ENCODE data around the gene RHBDF1. TPM values are rescaled to one million over a fixed set of nuclear protein-coding genes. Genes with fewer than 3 reads are reported as not detected.
"Not testable (repeated sequence)": the region's sequence is repeated elsewhere in the genome, so short reads cannot be mapped to it uniquely, and the experiment has no call there.

The RHBDF1 gene
- total RNA-seq, 2 experiments from 2014 or later = 0.36 TPM; not detected in 1

DNA sequence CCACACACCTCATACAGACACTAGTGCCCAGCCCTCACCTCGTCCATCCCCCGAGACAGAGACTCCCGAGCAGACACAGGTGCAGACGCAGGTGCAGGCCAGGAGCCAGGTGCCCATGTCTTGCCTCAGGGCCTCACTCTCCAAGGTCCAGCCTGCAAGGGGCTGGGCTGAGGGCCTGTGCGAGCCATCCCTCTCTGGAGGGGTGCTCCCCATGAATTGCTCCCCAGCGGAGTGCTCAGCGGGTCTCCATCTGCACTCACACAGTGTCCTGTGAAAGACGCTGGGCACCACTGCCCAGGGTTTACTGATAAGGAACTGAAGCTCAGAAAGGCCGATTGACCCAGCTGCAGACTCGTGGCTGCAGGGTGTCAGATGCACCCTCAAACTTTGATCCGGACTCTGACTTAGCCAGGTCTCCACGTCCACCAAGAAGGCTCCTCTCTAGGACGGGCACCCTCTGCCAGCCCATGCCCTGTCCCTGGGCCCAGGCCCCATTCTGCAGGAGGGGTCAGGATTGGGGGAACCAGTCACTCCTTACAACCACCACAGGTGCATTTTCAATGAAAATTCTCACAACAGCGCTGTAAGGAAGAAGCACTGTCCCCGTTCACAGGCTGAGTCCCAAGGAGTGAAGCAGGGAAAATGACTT lies 36.0 kb downstream of the RHBDF1 start:
- H3K4me3 Mint-ChIP-seq = no peak overlapping the region
- CTCF ChIA-PET = interaction anchor here (1.1 kb wide), 1 partner anchor 28 kb away, joined by 3 read pairs; no protein-coding TSS in a partner anchor
- H3K27me3 Mint-ChIP-seq (ENCODE audit: low read depth) = no peaks in the 10 kb centered on the region
- H3K27ac Mint-ChIP-seq = no peak overlapping the region
- intact Hi-C loops (cut with micrococcal nuclease) = no loop called here
- no peak for DNase-seq
- peaks cover 11% of the 10 kb centered on the region for H3K36me3 Mint-ChIP-seq (ENCODE audit: low read depth)
- H3K4me1 Mint-ChIP-seq (ENCODE audit: low read depth) = peaks cover 15% of the 10 kb centered on the region
- no peaks in the 10 kb centered on the region for H3K9me3 Mint-ChIP-seq

DNA sequence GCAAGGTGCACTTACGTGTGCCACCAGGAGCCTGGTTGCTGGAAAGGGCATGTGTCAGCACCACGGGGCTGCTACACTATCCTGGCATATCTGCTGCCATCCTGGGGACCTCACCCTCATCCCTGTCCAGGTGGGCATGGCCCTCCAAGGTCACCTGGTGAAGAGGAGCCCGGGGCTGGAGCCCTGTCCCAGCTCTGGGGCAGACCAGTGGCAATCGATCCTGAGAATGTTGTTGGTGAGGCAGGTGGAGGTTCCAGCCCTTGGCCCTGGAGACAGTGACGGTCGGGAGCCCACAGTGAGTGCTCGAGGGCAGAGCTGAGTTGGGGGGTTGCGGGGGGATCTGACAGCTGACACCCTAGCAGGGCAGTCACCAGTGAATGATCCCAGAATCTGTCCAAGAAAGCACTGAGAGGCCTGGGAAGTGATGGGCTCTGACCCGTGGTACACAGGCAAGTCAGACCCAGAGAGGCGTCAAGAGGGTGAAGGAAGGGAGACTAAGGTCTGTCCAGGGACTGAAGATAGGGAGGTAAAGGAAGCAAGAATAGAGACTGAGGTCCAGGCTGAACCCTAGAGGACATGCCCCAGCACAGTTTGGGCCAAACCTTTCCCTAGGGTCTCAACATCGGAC lies 36.6 kb downstream of the RHBDF1 start:
- H3K4me3 Mint-ChIP-seq = no peak overlapping the region
- H3K4me1 Mint-ChIP-seq (ENCODE audit: low read depth) = peaks cover 15% of the 10 kb centered on the region
- no peaks in the 10 kb centered on the region for H3K9me3 Mint-ChIP-seq
- CTCF ChIA-PET = no interaction called here
- H3K27me3 Mint-ChIP-seq (ENCODE audit: low read depth) = no peaks in the 10 kb centered on the region
- H3K36me3 Mint-ChIP-seq (ENCODE audit: low read depth) = peaks cover 8% of the 10 kb centered on the region
- DNase-seq = no peak
- H3K27ac Mint-ChIP-seq = no peak overlapping the region
- intact Hi-C loops (cut with micrococcal nuclease) = no loop called here

DNA sequence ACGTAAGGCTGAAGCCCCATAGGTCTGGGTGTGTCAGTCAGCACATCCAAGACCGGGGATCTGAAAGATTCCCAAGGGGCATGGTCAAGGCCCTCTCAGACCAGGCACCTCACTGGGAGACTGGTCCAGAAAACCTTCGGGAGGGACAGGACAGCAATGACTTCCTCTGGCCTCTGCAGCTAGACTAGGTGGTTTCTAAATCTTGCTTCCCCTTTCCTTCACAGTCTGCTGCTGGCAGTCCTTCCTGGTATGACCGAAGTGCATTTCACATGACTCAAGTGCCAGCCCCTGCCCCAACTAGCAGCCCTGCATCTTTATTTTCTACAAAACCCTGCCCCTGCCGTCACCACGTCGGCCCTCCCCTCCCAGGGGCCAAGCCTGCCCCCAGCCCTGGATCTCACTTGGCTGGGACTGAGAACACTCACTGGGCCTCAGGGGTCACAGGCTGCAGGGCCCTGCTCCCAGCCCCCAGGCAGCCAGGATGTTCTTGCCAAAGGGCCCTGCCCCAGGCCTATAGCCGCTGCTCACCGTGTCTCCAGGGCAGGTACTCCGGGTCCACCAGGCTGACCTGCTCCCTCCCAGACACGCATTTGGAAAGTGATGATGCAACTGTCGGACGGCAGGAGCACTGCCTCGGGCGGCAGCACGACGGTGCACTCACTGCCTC lies 37.3 kb downstream of the RHBDF1 start:
- H3K27ac Mint-ChIP-seq = no peak overlapping the region
- DNase-seq = no peak
- CTCF ChIA-PET = no interaction called here
- peaks cover 15% of the 10 kb centered on the region for H3K4me1 Mint-ChIP-seq (ENCODE audit: low read depth)
- no peaks in the 10 kb centered on the region for H3K27me3 Mint-ChIP-seq (ENCODE audit: low read depth)
- intact Hi-C loops (cut with micrococcal nuclease) = no loop called here
- H3K36me3 Mint-ChIP-seq (ENCODE audit: low read depth) = peaks cover 8% of the 10 kb centered on the region
- no peak overlapping the region for H3K4me3 Mint-ChIP-seq
- no peaks in the 10 kb centered on the region for H3K9me3 Mint-ChIP-seq

DNA sequence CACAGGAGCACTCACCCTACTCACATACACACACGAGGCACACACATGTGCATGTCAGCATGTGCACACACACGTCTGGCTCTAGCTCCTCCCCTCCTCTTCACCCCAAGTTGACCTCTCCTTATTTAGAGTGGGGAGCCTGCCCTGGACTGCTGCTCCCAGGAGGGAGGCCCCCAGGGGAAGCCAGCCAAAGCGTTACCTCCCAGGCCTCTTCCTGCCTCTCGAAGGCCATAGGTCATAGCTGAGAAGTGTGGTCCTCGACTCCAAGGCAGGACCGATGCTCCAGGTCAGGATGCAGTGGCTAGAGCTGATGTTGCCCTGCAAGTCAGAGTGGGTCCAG lies 37.8 kb downstream of the RHBDF1 start:
- intact Hi-C loops (cut with micrococcal nuclease) = no loop called here
- no peak for DNase-seq
- Mint-ChIP-seq H3K27ac (no peak overlapping the region), H3K9me3 (no peaks in the 10 kb centered on the region), H3K27me3 (ENCODE audit: low read depth) (no peaks in the 10 kb centered on the region), H3K4me1 (ENCODE audit: low read depth) (peaks cover 10% of the 10 kb centered on the region), H3K36me3 (ENCODE audit: low read depth) (peaks cover 8% of the 10 kb centered on the region), H3K4me3 (no peak overlapping the region)
- CTCF ChIA-PET = no interaction called here

DNA sequence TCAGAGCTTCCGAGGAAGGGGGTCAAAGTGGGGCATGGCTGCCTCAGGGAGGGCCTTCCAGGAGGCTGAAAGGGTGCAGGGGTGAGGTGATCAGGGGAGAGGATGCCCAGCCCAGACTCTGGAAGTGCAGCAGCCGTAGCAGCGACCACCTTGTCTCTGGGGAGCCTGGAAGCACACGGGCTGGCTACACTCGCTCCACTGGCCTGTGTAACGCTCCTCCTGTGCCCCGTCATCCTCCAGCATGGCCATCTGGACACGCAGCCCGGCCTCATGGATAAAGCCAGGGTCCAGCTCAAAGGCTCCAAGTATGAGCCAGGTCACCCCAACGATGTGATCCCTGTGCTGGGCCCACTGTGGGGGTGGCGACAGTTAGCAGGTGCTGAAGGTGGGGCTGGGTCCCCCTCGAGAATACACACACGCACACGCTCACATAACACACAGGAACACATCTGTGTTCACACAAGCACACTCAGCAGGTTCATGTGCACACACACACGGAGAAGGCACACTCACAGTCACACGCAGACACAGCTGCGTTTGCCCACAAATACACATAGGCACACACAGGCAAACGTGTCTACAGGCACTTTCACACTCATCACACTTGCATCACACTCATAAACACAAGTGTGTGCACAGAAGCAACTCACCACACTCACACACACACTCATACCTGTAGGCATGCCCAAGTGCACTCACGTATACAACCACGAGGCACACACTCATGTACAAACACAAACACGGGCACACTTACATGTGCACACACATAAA lies 38.4 kb downstream of the RHBDF1 start:
- Mint-ChIP-seq H3K27me3 (ENCODE audit: low read depth) (no peaks in the 10 kb centered on the region), H3K27ac (no peak overlapping the region), H3K4me1 (ENCODE audit: low read depth) (peaks cover 4% of the 10 kb centered on the region), H3K9me3 (no peaks in the 10 kb centered on the region), H3K36me3 (ENCODE audit: low read depth) (peaks cover 6% of the 10 kb centered on the region), H3K4me3 (no peak overlapping the region)
- intact Hi-C loops (cut with micrococcal nuclease) = no loop called here
- no peak for DNase-seq
- CTCF ChIA-PET = no interaction called here

DNA sequence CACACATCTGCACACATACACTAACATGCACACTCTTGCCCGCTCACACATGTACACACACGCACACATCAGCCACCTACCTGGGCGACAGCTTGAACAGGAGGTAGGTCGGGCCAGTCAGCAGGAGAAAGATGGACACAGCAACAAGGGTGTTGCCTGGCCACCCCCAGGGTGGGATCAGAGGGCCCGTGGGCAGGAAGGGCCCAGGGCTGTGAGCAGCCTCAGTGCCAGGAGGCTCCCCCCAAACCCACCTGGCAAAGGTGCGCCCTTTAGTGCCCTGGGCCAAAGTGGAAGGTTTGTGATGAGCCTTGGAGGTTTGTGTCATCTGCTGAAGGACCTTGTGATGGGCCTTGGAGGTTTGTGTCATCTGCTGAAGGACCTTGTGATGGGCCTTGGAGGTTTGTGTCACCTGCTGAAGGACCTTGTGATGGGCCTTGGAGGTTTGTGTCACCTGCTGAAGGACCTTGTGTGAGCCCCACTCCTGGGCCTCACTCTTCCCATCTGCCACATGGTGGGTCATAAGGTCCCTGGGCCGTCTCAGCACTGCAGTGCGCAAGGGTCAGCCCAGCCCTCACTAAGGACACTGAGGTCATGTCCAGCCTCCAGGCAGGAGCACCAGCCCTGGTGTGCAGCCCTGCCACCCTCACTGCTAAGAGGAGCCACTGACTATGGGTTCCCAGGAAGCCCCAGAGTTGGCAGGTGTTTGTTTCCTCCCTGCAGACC lies 39.1 kb downstream of the RHBDF1 start:
- H3K27me3 Mint-ChIP-seq (ENCODE audit: low read depth); H3K27ac Mint-ChIP-seq; H3K36me3 Mint-ChIP-seq (ENCODE audit: low read depth); H3K4me3 Mint-ChIP-seq; CTCF ChIA-PET; intact Hi-C loops (cut with micrococcal nuclease); H3K9me3 Mint-ChIP-seq; H3K4me1 Mint-ChIP-seq (ENCODE audit: low read depth); DNase-seq: not testable (repeated sequence)

DNA sequence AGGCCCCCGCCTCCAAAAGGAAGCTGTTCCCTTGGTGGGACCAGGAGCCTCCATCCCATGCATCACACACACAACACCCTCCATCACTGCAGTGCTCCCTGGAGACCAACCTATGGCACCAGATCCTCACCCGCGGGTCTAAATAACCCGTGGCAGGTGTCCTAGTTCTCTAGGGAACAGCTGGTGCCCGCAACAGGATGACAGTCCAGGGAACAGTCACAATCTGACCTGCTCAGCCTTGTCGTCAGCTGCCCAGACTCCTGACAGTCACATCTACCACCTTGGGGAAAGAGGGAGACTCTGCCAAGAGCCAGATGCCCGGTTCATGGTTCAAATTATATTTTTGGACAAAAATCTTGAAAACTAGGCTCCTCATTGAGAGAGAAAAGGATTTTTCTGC lies 41.8 kb downstream of the RHBDF1 start:
- H3K4me1 Mint-ChIP-seq (ENCODE audit: low read depth); DNase-seq; H3K27ac Mint-ChIP-seq; H3K36me3 Mint-ChIP-seq (ENCODE audit: low read depth); intact Hi-C loops (cut with micrococcal nuclease); H3K27me3 Mint-ChIP-seq (ENCODE audit: low read depth); H3K9me3 Mint-ChIP-seq; CTCF ChIA-PET; H3K4me3 Mint-ChIP-seq: not testable (repeated sequence)

DNA sequence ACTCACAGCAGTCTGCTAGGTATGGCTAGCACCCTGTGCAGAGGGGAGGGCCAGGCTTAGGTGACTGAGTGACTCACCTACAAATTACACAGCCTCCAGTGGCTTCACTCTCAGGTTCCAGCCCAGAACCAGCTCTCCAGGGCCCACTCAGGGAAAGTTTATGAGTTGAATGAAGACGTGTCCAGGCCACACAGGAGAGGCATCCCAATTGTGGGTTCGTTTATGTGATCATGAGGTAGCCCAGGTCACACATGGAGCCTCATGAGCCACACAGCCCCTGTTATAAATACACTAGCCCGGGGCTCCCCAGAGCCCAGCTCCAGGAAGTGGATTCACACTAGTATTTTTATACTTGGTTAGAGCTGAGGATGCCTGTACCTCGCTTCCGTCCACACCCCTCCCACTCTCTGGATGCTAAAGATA lies 46.5 kb downstream of the RHBDF1 start:
- H3K4me3 Mint-ChIP-seq; H3K4me1 Mint-ChIP-seq (ENCODE audit: low read depth); H3K36me3 Mint-ChIP-seq (ENCODE audit: low read depth); H3K27ac Mint-ChIP-seq; intact Hi-C loops (cut with micrococcal nuclease); CTCF ChIA-PET; H3K27me3 Mint-ChIP-seq (ENCODE audit: low read depth); H3K9me3 Mint-ChIP-seq; DNase-seq: not testable (repeated sequence)

DNA sequence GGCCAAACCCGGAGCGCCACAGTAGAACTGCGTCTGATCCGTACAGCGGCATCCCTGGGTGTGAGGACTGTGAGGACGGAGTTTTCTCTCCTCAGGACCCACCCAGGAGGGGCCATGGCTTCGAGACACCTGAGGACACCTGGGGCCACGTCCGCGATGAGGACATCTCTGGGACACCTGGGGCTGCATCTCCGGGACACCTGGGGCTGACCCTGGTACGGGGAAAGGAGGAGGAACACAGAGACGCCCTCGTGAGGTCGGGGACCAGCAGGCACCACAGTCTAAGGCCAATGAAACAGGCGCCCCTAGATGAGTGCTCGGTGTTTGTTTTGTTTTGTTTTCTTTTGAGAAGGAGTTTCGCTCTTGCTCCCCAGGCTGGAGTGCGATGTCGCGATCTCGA lies 48.3 kb downstream of the RHBDF1 start:
- CTCF ChIA-PET; DNase-seq; H3K36me3 Mint-ChIP-seq (ENCODE audit: low read depth); intact Hi-C loops (cut with micrococcal nuclease); H3K4me1 Mint-ChIP-seq (ENCODE audit: low read depth); H3K27ac Mint-ChIP-seq; H3K9me3 Mint-ChIP-seq; H3K27me3 Mint-ChIP-seq (ENCODE audit: low read depth); H3K4me3 Mint-ChIP-seq: not testable (repeated sequence)

DNA sequence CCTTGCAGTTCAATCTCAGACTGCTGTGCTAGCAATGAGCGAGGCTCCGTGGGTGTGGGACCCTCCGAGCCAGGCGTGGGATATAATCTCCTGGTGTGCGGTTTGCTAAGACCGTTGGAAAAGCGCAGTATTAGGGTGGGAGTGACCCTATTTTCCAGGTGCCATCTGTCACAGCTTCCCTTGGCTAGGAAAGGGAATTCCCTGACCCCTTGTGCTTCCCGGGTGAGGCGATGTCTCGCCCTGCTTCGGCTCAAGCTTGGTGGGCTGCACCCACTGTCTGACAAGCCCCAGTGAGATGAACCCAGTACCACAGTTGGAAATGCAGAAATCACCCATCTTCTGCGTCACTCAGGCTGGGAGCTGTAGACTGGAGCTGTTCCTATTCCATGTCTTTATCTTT lies 51.5 kb downstream of the RHBDF1 start:
- CTCF ChIA-PET; H3K27me3 Mint-ChIP-seq (ENCODE audit: low read depth); DNase-seq; H3K27ac Mint-ChIP-seq; intact Hi-C loops (cut with micrococcal nuclease); H3K4me3 Mint-ChIP-seq; H3K4me1 Mint-ChIP-seq (ENCODE audit: low read depth); H3K36me3 Mint-ChIP-seq (ENCODE audit: low read depth); H3K9me3 Mint-ChIP-seq: not testable (repeated sequence)

DNA sequence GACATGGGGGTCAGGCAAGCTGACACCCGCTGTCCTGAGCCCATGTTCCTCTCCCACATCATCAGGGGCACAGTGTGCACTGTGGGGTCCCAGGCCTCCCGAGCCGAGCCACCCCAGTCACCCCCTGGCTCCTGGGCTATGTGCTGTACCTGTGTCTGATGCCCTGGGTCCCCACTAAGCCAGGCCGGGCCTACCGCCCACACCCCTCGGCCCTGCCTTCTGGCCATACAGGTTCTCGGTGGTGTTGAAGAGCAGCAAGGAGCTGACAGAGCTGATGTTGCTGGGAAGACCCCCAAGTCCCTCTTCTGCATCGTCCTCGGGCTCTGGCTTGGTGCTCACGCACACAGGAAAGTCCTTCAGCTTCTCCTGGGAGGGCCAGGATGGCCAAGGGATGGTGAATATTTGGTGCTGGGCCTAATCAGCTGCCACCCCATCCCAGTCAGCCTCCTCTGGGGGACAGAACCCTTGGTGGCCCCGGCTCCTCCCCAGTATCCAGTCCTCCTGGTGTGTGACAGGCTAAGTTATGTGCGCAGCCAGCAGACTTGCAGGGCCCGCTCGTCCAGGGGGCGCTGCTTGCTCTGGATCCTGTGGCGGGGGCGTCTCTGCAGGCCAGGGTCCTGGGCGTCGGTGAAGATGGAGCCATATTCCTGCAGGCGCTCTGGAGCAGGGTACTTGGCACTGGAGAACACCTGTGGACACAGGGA lies 55.2 kb downstream of the RHBDF1 start:
- H3K4me3 Mint-ChIP-seq; CTCF ChIA-PET; intact Hi-C loops (cut with micrococcal nuclease); H3K27ac Mint-ChIP-seq; H3K4me1 Mint-ChIP-seq (ENCODE audit: low read depth); H3K9me3 Mint-ChIP-seq; H3K36me3 Mint-ChIP-seq (ENCODE audit: low read depth); H3K27me3 Mint-ChIP-seq (ENCODE audit: low read depth); DNase-seq: not testable (repeated sequence)

DNA sequence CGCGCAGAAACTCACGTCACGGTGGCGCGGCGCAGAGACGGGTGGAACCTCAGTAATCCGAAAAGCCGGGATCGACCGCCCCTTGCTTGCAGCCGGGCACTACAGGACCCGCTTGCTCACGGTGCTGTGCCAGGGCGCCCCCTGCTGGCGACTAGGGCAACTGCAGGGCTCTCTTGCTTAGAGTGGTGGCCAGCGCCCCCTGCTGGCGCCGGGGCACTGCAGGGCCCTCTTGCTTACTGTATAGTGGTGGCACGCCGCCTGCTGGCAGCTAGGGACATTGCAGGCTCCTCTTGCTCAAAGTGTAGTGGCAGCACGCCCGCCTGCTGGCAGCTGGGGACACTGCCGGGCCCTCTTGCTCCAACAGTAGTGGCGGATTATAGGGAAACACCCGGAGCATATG lies 61.7 kb downstream of the RHBDF1 start:
- intact Hi-C loops (cut with micrococcal nuclease); H3K36me3 Mint-ChIP-seq (ENCODE audit: low read depth); H3K27ac Mint-ChIP-seq; CTCF ChIA-PET; H3K4me3 Mint-ChIP-seq; H3K27me3 Mint-ChIP-seq (ENCODE audit: low read depth); H3K4me1 Mint-ChIP-seq (ENCODE audit: low read depth); H3K9me3 Mint-ChIP-seq: not testable (repeated sequence)
- DNase-seq = peak; percentile 99
